Measurements from ENCODE around the gene UST. TPM values are rescaled to one million over a fixed set of nuclear protein-coding genes. Genes with fewer than 3 reads are reported as not detected.

Gene UST
- total and polyA plus RNA-seq, 2 of the 8 experiments (the other 6 are each of a cell fraction or from before 2014, with no cell fraction given): 13.5 to 34.5 TPM

- TF ChIP-seq SAP30 (IDR thresholded peaks at IDR 0.05; ENCODE audit: insufficient read depth, insufficient replicate concordance, low read length) (no peak), CTCF (IDR thresholded peaks at IDR 0.05; ENCODE audit: control extremely low read depth in 1 of 3, insufficient read depth in 1 of 3, low read depth in 1 of 3, low read length in 3 of 3) (no peak), RBBP5 (IDR thresholded peaks at IDR 0.05; ENCODE audit: borderline replicate concordance, low read depth, low read length) (no peak), SP1 (IDR thresholded peaks at IDR 0.05; ENCODE audit: low read depth, low read length) (no peak), ATF2 (IDR thresholded peaks at IDR 0.05; ENCODE audit: low read length) (no peak)
Observed at GRCh38 chr6:148807784-148808183, 61.0 kb downstream of the UST start (continued).

All from H1 (cell line).